IMR-90 (cell line): ENCODE data around the gene BCAS4. TPM values are rescaled to one million over a fixed set of nuclear protein-coding genes. Genes with fewer than 3 reads are reported as not detected.

ENCODE experiments used
- ATAC-seq: fragments of 200-7000 bp; cut with Tn5 transposase; 2 replicates; pipeline ENCODE4 v1.9.1; 2020; ENCODE audit warnings: low read depth, mild to moderate bottlenecking, moderate library complexity
- BruUV-seq: library from RNA; stranded (reverse); fragments of 400-500 nt; replicated peaks from 2 replicates; lab custom pipeline; 2021; lab: Mats Ljungman, UMichigan
- CTCF ChIA-PET: fragments of 300-600 bp; formaldehyde crosslinking; extraction: SDS; loops from one replicate; lab custom pipeline; 2021; ENCODE audit warnings: antibody characterized with exemption; lab: Yijun Ruan, JAX
- POLR2A ChIA-PET: fragments of 300-600 bp; sonication (Branson Sonifier 250); formaldehyde crosslinking; loops from one replicate; lab custom pipeline; 2022; ENCODE audit warnings: antibody characterized with exemption; ENCODE audit not compliant: unreplicated experiment; lab: Charles Lee
- DNase-seq: peaks from one replicate; pipeline ENCODE4 v3.0.0; 2013
- H2AFZ ChIP-seq: replicated peaks from 2 replicates; pipeline ENCODE3; 2013; ENCODE audit warnings: low read length, mild to moderate bottlenecking; ENCODE audit not compliant: poor library complexity
- H2AK5ac ChIP-seq: 2 replicates; pipeline ENCODE4 v1.6.1; 2013; ENCODE audit warnings: low read depth, low read length, inconsistent platforms
- H2AK9ac ChIP-seq: replicated peaks from 2 replicates; pipeline ENCODE3; 2013; ENCODE audit warnings: mild to moderate bottlenecking, low read depth, low read length, moderate library complexity; ENCODE audit not compliant: poor library complexity
- H2BK120ac ChIP-seq: 2 replicates; pipeline ENCODE4 v1.6.1; 2013; ENCODE audit warnings: low read depth, low read length, inconsistent platforms
- H2BK15ac ChIP-seq: 3 replicates; pipeline ENCODE4 v1.6.1; 2013; ENCODE audit warnings: low read depth, low read length, inconsistent platforms
- H2BK20ac ChIP-seq: 2 replicates; pipeline ENCODE4 v1.6.1; 2013; ENCODE audit warnings: low read depth, mild to moderate bottlenecking, inconsistent platforms, low read length, moderate library complexity
- H2BK5ac ChIP-seq: 2 replicates; pipeline ENCODE4 v1.6.1; 2013; ENCODE audit warnings: mild to moderate bottlenecking, low read depth, low read length, inconsistent platforms; ENCODE audit not compliant: poor library complexity, severe bottlenecking
- H3K14ac ChIP-seq: replicated peaks from 2 replicates; pipeline ENCODE4 v1.6.1; 2013; ENCODE audit warnings: low read depth, low read length, inconsistent platforms
- H3K18ac ChIP-seq: 2 replicates; pipeline ENCODE4 v1.6.1; 2013; ENCODE audit warnings: low read depth, low read length, control low read depth
- H3K23ac ChIP-seq: 2 replicates; pipeline ENCODE4 v1.6.1; 2013; ENCODE audit warnings: low read depth, low read length, inconsistent platforms
- H3K27ac ChIP-seq: 2 replicates; pipeline ENCODE4 v1.5.1; 2013; ENCODE audit warnings: mild to moderate bottlenecking, control low read depth, low read length; ENCODE audit not compliant: insufficient read depth
- H3K27me3 ChIP-seq: 2 replicates; pipeline ENCODE4 v1.6.1; 2013; ENCODE audit warnings: low read length; ENCODE audit not compliant: control insufficient read depth, insufficient read depth
- H3K36me3 ChIP-seq: 2 replicates; pipeline ENCODE4 v1.6.1; 2013; ENCODE audit warnings: low read length, mixed read lengths; ENCODE audit not compliant: control insufficient read depth, insufficient read depth
- H3K4ac ChIP-seq: 2 replicates; pipeline ENCODE4 v1.6.1; 2013; ENCODE audit warnings: low read depth, low read length, inconsistent platforms
- H3K4me1 ChIP-seq: 2 replicates; pipeline ENCODE4 v1.6.1; 2013; ENCODE audit warnings: low read length, mixed read lengths; ENCODE audit not compliant: control insufficient read depth, insufficient read depth
- H3K4me2 ChIP-seq: 2 replicates; pipeline ENCODE4 v1.6.1; 2013; ENCODE audit warnings: low read depth, mild to moderate bottlenecking, control low read depth, low read length, moderate library complexity
- H3K4me3 ChIP-seq: 2 replicates; pipeline ENCODE4 v1.5.1; 2013; ENCODE audit warnings: low read depth, mild to moderate bottlenecking, control low read depth, low read length, moderate library complexity; ENCODE audit not compliant: insufficient read depth
- H3K56ac ChIP-seq: 2 replicates; pipeline ENCODE4 v1.6.1; 2013; ENCODE audit warnings: low read length, inconsistent platforms; ENCODE audit not compliant: insufficient read depth; ENCODE audit errors: extremely low read depth
- H3K79me1 ChIP-seq, 2 experiments: 2 replicates each; pipeline ENCODE4 v1.6.1; 2013; ENCODE audit warnings: low read length in 2 of 2, inconsistent platforms in 1 of 2, low read depth in 1 of 2
- H3K9ac ChIP-seq: 2 replicates; pipeline ENCODE4 v1.6.1; 2013; ENCODE audit warnings: low read depth, low read length, control low read depth
- H3K9me1 ChIP-seq: 2 replicates; pipeline ENCODE4 v1.6.1; 2013; ENCODE audit warnings: low read length, inconsistent platforms; ENCODE audit not compliant: insufficient read depth
- H3K9me3 ChIP-seq: 2 replicates; pipeline ENCODE4 v1.6.1; 2013; ENCODE audit warnings: low read length; ENCODE audit not compliant: control insufficient read depth, insufficient read depth
- H4K20me1 ChIP-seq: 2 replicates; pipeline ENCODE4 v1.6.1; 2013; ENCODE audit warnings: low read length, inconsistent platforms; ENCODE audit not compliant: insufficient read depth
- H4K5ac ChIP-seq: 2 replicates; pipeline ENCODE4 v1.6.1; 2013; ENCODE audit warnings: mild to moderate bottlenecking, low read depth, low read length, control low read depth
- H4K8ac ChIP-seq, 2 experiments: 2 replicates each; pipeline ENCODE4 v1.6.1; 2013; ENCODE audit warnings: low read depth in 2 of 2, low read length in 2 of 2, control low read depth in 1 of 2, inconsistent platforms in 1 of 2
- H4K91ac ChIP-seq: 2 replicates; pipeline ENCODE4 v1.6.1; 2013; ENCODE audit warnings: low read depth, low read length, inconsistent platforms; ENCODE audit not compliant: insufficient read depth
- CEBPB ChIP-seq: IDR thresholded peaks from 2 replicates; pipeline ENCODE4 v1.6.1; 2012; ENCODE audit warnings: low read depth, low read length, improper control_type of control experiment
- CHD1 ChIP-seq: IDR thresholded peaks from 2 replicates; pipeline ENCODE4 v1.6.1; 2012; ENCODE audit warnings: low read depth, low read length, improper control_type of control experiment
- FOS ChIP-seq: fragments of 150-350 bp; IDR thresholded peaks from 2 replicates; pipeline ENCODE4 v1.6.1; 2016; ENCODE audit warnings: low read depth, low read length
- MXI1 ChIP-seq: IDR thresholded peaks from 2 replicates; pipeline ENCODE4 v1.6.1; 2012; ENCODE audit warnings: low read depth, mild to moderate bottlenecking, low read length, moderate library complexity, borderline replicate concordance
- NFE2L2 ChIP-seq: fragments of 150-350 bp; IDR thresholded peaks from 2 replicates; pipeline ENCODE4 v1.6.1; 2016; ENCODE audit warnings: low read depth, mild to moderate bottlenecking, low read length
- POLR2A ChIP-seq: IDR thresholded peaks from 2 replicates; pipeline ENCODE4 v1.6.1; 2012; ENCODE audit warnings: mild to moderate bottlenecking, low read depth, low read length
- SMC3 ChIP-seq: fragments of 150-350 bp; IDR thresholded peaks from 2 replicates; pipeline ENCODE4 v1.6.1; 2016; ENCODE audit warnings: low read depth, mild to moderate bottlenecking, antibody characterized with exemption, low read length, moderate library complexity
- WGBS, 2 experiments: methylation state at CpG; one replicate each; pipeline versions ENCODE4 v1.1.5 to v1.1.7; 2013; ENCODE audit warnings: missing lambda C conversion rate in 2 of 2; ENCODE audit not compliant: insufficient read length in 1 of 2; ENCODE audit errors: extremely low coverage in 2 of 2; 5-methylcytosine and 5-hydroxymethylcytosine counted together
- dilution Hi-C: fragments of 300-500 bp; cut with HindIII; formaldehyde crosslinking; loops from one replicate; pipeline ENCODE4 v1.14.3; 2018; ENCODE audit warnings: low sequenced_read_pairs; ENCODE audit not compliant: unreplicated experiment
- in situ Hi-C: fragments of 300-500 bp; cut with MboI; formaldehyde crosslinking; loops from 3 replicates; pipeline ENCODE4 v1.14.3; 2019; ENCODE audit warnings: low sequenced_read_pairs, inconsistent platforms, mixed read lengths
- intact Hi-C: fragments of 100-400 bp; cut with micrococcal nuclease; formaldehyde crosslinking; loops from 2 replicates; pipeline ENCODE4 v1.10.0; 2022
- polyA plus RNA-seq, 3 experiments: library from polyadenylated mRNA; depleted of rRNA; stranded (reverse); fragments of >200 nt; gene quantifications; 2 replicates each; pipeline ENCODE4 v1.2.3, GENCODE V29; 2012; ENCODE audit warnings: low replicate concordance in 1 of 3
- total RNA-seq: library from RNA; depleted of rRNA; stranded (reverse); fragments of >200 nt; gene quantifications from 2 replicates; pipeline ENCODE4 v1.2.3, GENCODE V29; 2012
- TF ChIP-seq, protein P1 (sequence below): conservative IDR thresholded peaks from 2 replicates; pipeline ENCODE4 v1.5.1; 2012; ENCODE audit warnings: mild to moderate bottlenecking, low read depth, low read length, improper control_type of control experiment

The BCAS4 gene
- total and polyA plus RNA-seq, 2 of the 4 experiments (the other 2 are of a cell fraction) = 42.7 to 47.5 TPM

DNA sequence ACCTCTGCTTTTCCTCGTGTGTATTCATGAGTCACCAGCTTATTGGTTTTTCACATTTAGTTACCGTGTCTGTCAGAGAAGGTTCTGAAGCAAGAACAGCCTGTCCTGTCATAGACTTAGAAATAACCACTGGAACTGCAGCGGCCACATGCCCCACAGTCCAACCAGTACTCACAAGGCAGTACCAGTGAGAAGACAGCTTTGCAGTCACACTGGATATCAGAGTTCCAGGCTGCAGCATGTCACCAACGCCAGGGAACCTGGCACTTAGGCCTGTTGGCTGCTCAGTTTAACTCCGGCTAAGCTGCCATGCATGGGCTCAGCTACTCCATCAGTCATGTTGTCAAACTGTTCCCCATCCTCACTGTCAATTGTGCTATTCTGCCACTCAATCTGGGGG, 96.3 kb downstream of the BCAS4 start:
- H3K79me1 ChIP-seq = peaks cover 48 to 89% of the 10 kb centered on the region in 2 experiments
- no peak overlapping the region for H2AFZ ChIP-seq
- H4K91ac ChIP-seq = no peak overlapping the region
- no peak overlapping the region for H2BK120ac ChIP-seq
- H2BK5ac ChIP-seq = no peak overlapping the region
- dilution Hi-C loops (no loop called here), intact Hi-C loops (no loop called here), in situ Hi-C loops (no loop called here)
- DNase-seq = peak; percentile 74
- H4K5ac ChIP-seq = no peak overlapping the region
- CTCF ChIA-PET = interaction anchor here (1.0 kb wide), 1 partner anchor 38 kb away, joined by 5 read pairs; no protein-coding TSS in a partner anchor
- TF ChIP-seq POLR2A = no peak
- TF ChIP-seq, protein P1, sequence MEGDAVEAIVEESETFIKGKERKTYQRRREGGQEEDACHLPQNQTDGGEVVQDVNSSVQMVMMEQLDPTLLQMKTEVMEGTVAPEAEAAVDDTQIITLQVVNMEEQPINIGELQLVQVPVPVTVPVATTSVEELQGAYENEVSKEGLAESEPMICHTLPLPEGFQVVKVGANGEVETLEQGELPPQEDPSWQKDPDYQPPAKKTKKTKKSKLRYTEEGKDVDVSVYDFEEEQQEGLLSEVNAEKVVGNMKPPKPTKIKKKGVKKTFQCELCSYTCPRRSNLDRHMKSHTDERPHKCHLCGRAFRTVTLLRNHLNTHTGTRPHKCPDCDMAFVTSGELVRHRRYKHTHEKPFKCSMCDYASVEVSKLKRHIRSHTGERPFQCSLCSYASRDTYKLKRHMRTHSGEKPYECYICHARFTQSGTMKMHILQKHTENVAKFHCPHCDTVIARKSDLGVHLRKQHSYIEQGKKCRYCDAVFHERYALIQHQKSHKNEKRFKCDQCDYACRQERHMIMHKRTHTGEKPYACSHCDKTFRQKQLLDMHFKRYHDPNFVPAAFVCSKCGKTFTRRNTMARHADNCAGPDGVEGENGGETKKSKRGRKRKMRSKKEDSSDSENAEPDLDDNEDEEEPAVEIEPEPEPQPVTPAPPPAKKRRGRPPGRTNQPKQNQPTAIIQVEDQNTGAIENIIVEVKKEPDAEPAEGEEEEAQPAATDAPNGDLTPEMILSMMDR = no peak
- peak; percentile 66; the same call in 1 of the 2 replicates for TF ChIP-seq MXI1
- no peak for TF ChIP-seq SMC3
- no peak for TF ChIP-seq NFE2L2
- no peak for TF ChIP-seq FOS
- TF ChIP-seq CHD1 = no peak
- peak; percentile 61; the same call in 1 of the 2 replicates for TF ChIP-seq CEBPB
- peaks cover 39% of the 10 kb centered on the region for H3K36me3 ChIP-seq
- ATAC-seq = peak; percentile 57
- no peaks in the 10 kb centered on the region for H3K27me3 ChIP-seq
- no peak overlapping the region; a peak in 1 of 4 replicates for H4K8ac ChIP-seq
- no peak overlapping the region for H2BK15ac ChIP-seq
- peaks cover 6% of the 10 kb centered on the region for H3K4me1 ChIP-seq
- H2BK20ac ChIP-seq = no peak overlapping the region
- H3K9me3 ChIP-seq = no peaks in the 10 kb centered on the region
- POLR2A ChIA-PET = no interaction called here
- 0 out of 2 replicates have a peak overlapping the region, but pooled peaks have one; percentile 40 for H3K23ac ChIP-seq
- H3K4me3 ChIP-seq = no peak overlapping the region
- H3K56ac ChIP-seq = no peak overlapping the region
- no peak overlapping the region for H3K14ac ChIP-seq
- 0 out of 2 replicates have a peak overlapping the region, but pooled peaks have one; percentile 38 for H2AK5ac ChIP-seq
- H3K4me2 ChIP-seq = no peak overlapping the region
- WGBS, 2 experiments = 73% methylated on average over 5 of the region's 5 CpGs; no CpG with 5 or more reads in 1 of the 2 experiments
- no peak overlapping the region for H3K27ac ChIP-seq
- H3K9me1 ChIP-seq = peaks cover 41% of the 10 kb centered on the region
- BruUV-seq = no TSS peak
- no peak overlapping the region for H3K4ac ChIP-seq
- H3K18ac ChIP-seq = no peak overlapping the region
- H4K20me1 ChIP-seq = peaks cover 70% of the 10 kb centered on the region
- H3K9ac ChIP-seq = no peak overlapping the region
- H2AK9ac ChIP-seq = peak overlapping the region; percentile 31
